Mucosa of gallbladder (tissue), 1 donor: ENCODE data around the gene SPRY4. TPM values are rescaled to one million over a fixed set of nuclear protein-coding genes. Genes with fewer than 3 reads are reported as not detected.

Experiments used
- total RNA-seq: library from RNA; stranded (reverse); gene quantifications from one replicate; pipeline ENCODE4 v1.2.1, GENCODE V29; 2021
- donor health status: DM: no; HTN: no; CAD: no.

Gene SPRY4
- total RNA-seq, 1 donor from 2014 or later, result 17.4 TPM

Other genes starting within 250 kb of the SPRY4 start
- gene NDFIP1, start 216.2 kb downstream of the SPRY4 start, total RNA-seq, result 80.0 TPM